Activated naive CD8-positive, alpha-beta T cell treated with anti-CD3 and anti-CD28 coated beads for 36 hours (primary cell): ENCODE results near the gene ADAMTSL3. TPM values are rescaled to one million over a fixed set of nuclear protein-coding genes. Genes with fewer than 3 reads are reported as not detected.

Experiments
- DNase-seq: peaks from one replicate; pipeline ENCODE4 v3.0.0; 2021
- H3K27ac Mint-ChIP-seq: one replicate; pipeline ENCODE4 v1.8.0; 2022; ENCODE audit warnings: mild to moderate bottlenecking, moderate library complexity, mixed read lengths
- H3K27me3 Mint-ChIP-seq: one replicate; pipeline ENCODE4 v1.8.0; 2022; ENCODE audit warnings: mild to moderate bottlenecking, mixed read lengths
- H3K36me3 Mint-ChIP-seq: one replicate; pipeline ENCODE4 v1.8.0; 2021; ENCODE audit warnings: mild to moderate bottlenecking, mixed read lengths
- H3K4me1 Mint-ChIP-seq: one replicate; pipeline ENCODE4 v1.8.0; 2021; ENCODE audit warnings: mixed read lengths
- H3K4me3 Mint-ChIP-seq: one replicate; pipeline ENCODE4 v1.8.0; 2022; ENCODE audit warnings: mild to moderate bottlenecking, moderate library complexity, mixed read lengths
- H3K9me3 Mint-ChIP-seq: one replicate; pipeline ENCODE4 v1.8.0; 2022; ENCODE audit warnings: mixed read lengths
- total RNA-seq, 2 experiments: library from RNA; stranded (reverse); gene quantifications; one replicate each; pipeline ENCODE4 v1.2.3, GENCODE V29; 2021

ADAMTSL3 gene
- total RNA-seq, 2 experiments from 2014 or later: not detected

- Mint-ChIP-seq H3K9me3 (peaks cover 4% of the 10 kb centered on the region), H3K27ac (no peak overlapping the region), H3K4me1 (no peaks in the 10 kb centered on the region), H3K36me3 (peaks cover 1% of the 10 kb centered on the region), H3K4me3 (no peak overlapping the region), H3K27me3 (peaks cover 10% of the 10 kb centered on the region)
- no peak for DNase-seq
Observed at GRCh38 chr15:83973816-83974215, 319.9 kb downstream of the ADAMTSL3 start.

GRCh38 chr15:83977992-83978391 is 324.1 kb downstream of the ADAMTSL3 start:
- H3K9me3 Mint-ChIP-seq: peaks cover 3% of the 10 kb centered on the region
- no peak overlapping the region for H3K4me3 Mint-ChIP-seq
- no peak overlapping the region for H3K27ac Mint-ChIP-seq
- DNase-seq: no peak
- H3K4me1 Mint-ChIP-seq: no peaks in the 10 kb centered on the region
- H3K36me3 Mint-ChIP-seq: peaks cover 1% of the 10 kb centered on the region
- H3K27me3 Mint-ChIP-seq: peaks cover 13% of the 10 kb centered on the region

GRCh38 chr15:83978588-83978987 is 324.7 kb downstream of the ADAMTSL3 start:
- H3K4me1 Mint-ChIP-seq: no peaks in the 10 kb centered on the region

GRCh38 chr15:83980637-83981036 is 326.7 kb downstream of the ADAMTSL3 start:
- DNase-seq: no peak
- Mint-ChIP-seq H3K4me1 (no peaks in the 10 kb centered on the region), H3K27me3 (peaks cover 8% of the 10 kb centered on the region), H3K36me3 (peaks cover 1% of the 10 kb centered on the region), H3K9me3 (peaks cover 3% of the 10 kb centered on the region), H3K4me3 (no peak overlapping the region), H3K27ac (no peak overlapping the region)

More at GRCh38 chr15:83978588-83978987, 324.7 kb downstream of the ADAMTSL3 start:
- H3K36me3 Mint-ChIP-seq: peaks cover 1% of the 10 kb centered on the region
- no peak for DNase-seq
- H3K27ac Mint-ChIP-seq: no peak overlapping the region
- peaks cover 3% of the 10 kb centered on the region for H3K9me3 Mint-ChIP-seq
- H3K4me3 Mint-ChIP-seq: no peak overlapping the region
- H3K27me3 Mint-ChIP-seq: peaks cover 13% of the 10 kb centered on the region

GRCh38 chr15:83982748-83983147 is 328.8 kb downstream of the ADAMTSL3 start:
- Mint-ChIP-seq H3K4me3 (no peak overlapping the region), H3K27ac (no peak overlapping the region), H3K9me3 (no peaks in the 10 kb centered on the region), H3K36me3 (no peaks in the 10 kb centered on the region), H3K4me1 (no peaks in the 10 kb centered on the region), H3K27me3 (peaks cover 3% of the 10 kb centered on the region)
- no peak for DNase-seq

GRCh38 chr15:83983634-83984458 is 329.9 kb downstream of the ADAMTSL3 start:
- Mint-ChIP-seq H3K27ac (no peak overlapping the region), H3K36me3 (no peaks in the 10 kb centered on the region), H3K4me1 (no peaks in the 10 kb centered on the region), H3K4me3 (no peak overlapping the region), H3K9me3 (no peaks in the 10 kb centered on the region), H3K27me3 (peaks cover 3% of the 10 kb centered on the region)
- no peak for DNase-seq

- H3K27ac Mint-ChIP-seq: no peak overlapping the region
- H3K4me3 Mint-ChIP-seq: no peak overlapping the region
- no peaks in the 10 kb centered on the region for H3K36me3 Mint-ChIP-seq
- DNase-seq: no peak
- H3K9me3 Mint-ChIP-seq: no peaks in the 10 kb centered on the region
- no peaks in the 10 kb centered on the region for H3K4me1 Mint-ChIP-seq
- peaks cover 3% of the 10 kb centered on the region for H3K27me3 Mint-ChIP-seq
Observed at GRCh38 chr15:83984601-83985000, 330.7 kb downstream of the ADAMTSL3 start.

GRCh38 chr15:83991163-83991562 is 337.2 kb downstream of the ADAMTSL3 start:
- no peaks in the 10 kb centered on the region for H3K36me3 Mint-ChIP-seq
- no peak overlapping the region for H3K27ac Mint-ChIP-seq
- H3K4me3 Mint-ChIP-seq: no peak overlapping the region
- H3K9me3 Mint-ChIP-seq: no peaks in the 10 kb centered on the region
- DNase-seq: no peak
- no peaks in the 10 kb centered on the region for H3K27me3 Mint-ChIP-seq
- H3K4me1 Mint-ChIP-seq: no peaks in the 10 kb centered on the region

- no peaks in the 10 kb centered on the region for H3K4me1 Mint-ChIP-seq
- H3K36me3 Mint-ChIP-seq: no peaks in the 10 kb centered on the region
- H3K9me3 Mint-ChIP-seq: no peaks in the 10 kb centered on the region
- no peak for DNase-seq
- no peak overlapping the region for H3K4me3 Mint-ChIP-seq
- no peaks in the 10 kb centered on the region for H3K27me3 Mint-ChIP-seq
- H3K27ac Mint-ChIP-seq: no peak overlapping the region
Observed at GRCh38 chr15:83992324-83993031, 338.6 kb downstream of the ADAMTSL3 start.

GRCh38 chr15:83993591-83993990 is 339.7 kb downstream of the ADAMTSL3 start:
- no peak overlapping the region for H3K27ac Mint-ChIP-seq
- no peak for DNase-seq
- H3K4me1 Mint-ChIP-seq: no peaks in the 10 kb centered on the region

GRCh38 chr15:83998486-83998885 is 344.6 kb downstream of the ADAMTSL3 start:
- DNase-seq: no peak
- H3K9me3 Mint-ChIP-seq: no peaks in the 10 kb centered on the region
- H3K27me3 Mint-ChIP-seq: no peaks in the 10 kb centered on the region
- H3K27ac Mint-ChIP-seq: no peak overlapping the region
- H3K4me3 Mint-ChIP-seq: no peak overlapping the region
- no peaks in the 10 kb centered on the region for H3K4me1 Mint-ChIP-seq
- H3K36me3 Mint-ChIP-seq: no peaks in the 10 kb centered on the region

More at GRCh38 chr15:83993591-83993990, 339.7 kb downstream of the ADAMTSL3 start:
- Mint-ChIP-seq H3K27me3 (no peaks in the 10 kb centered on the region), H3K4me3 (no peak overlapping the region), H3K9me3 (no peaks in the 10 kb centered on the region), H3K36me3 (no peaks in the 10 kb centered on the region)

GRCh38 chr15:83999396-84000135 is 345.6 kb downstream of the ADAMTSL3 start:
- no peaks in the 10 kb centered on the region for H3K4me1 Mint-ChIP-seq
- H3K4me3 Mint-ChIP-seq: no peak overlapping the region
- H3K36me3 Mint-ChIP-seq: no peaks in the 10 kb centered on the region
- DNase-seq: no peak
- H3K9me3 Mint-ChIP-seq: no peaks in the 10 kb centered on the region
- H3K27me3 Mint-ChIP-seq: no peaks in the 10 kb centered on the region
- H3K27ac Mint-ChIP-seq: no peak overlapping the region

- no peak for DNase-seq
- no peak overlapping the region for H3K27ac Mint-ChIP-seq
- no peaks in the 10 kb centered on the region for H3K9me3 Mint-ChIP-seq
- H3K36me3 Mint-ChIP-seq: no peaks in the 10 kb centered on the region
- H3K27me3 Mint-ChIP-seq: no peaks in the 10 kb centered on the region
- H3K4me3 Mint-ChIP-seq: no peak overlapping the region
- H3K4me1 Mint-ChIP-seq: no peaks in the 10 kb centered on the region
Observed at GRCh38 chr15:84001037-84001436, 347.1 kb downstream of the ADAMTSL3 start.

GRCh38 chr15:84001655-84002054 is 347.7 kb downstream of the ADAMTSL3 start:
- Mint-ChIP-seq H3K4me3 (no peak overlapping the region), H3K27me3 (peaks cover 1% of the 10 kb centered on the region), H3K36me3 (no peaks in the 10 kb centered on the region), H3K27ac (no peak overlapping the region), H3K9me3 (no peaks in the 10 kb centered on the region), H3K4me1 (no peaks in the 10 kb centered on the region)
- no peak for DNase-seq
